CD4-positive, alpha-beta T cell (primary cell): ENCODE measurements around the gene ZBTB43. TPM values are rescaled to one million over a fixed set of nuclear protein-coding genes. Genes with fewer than 3 reads are reported as not detected.

ENCODE experiments used
- ATAC-seq: fragments of 200-7000 bp; cut with Tn5 transposase; one replicate; pipeline ENCODE4 v1.10.0; 2022; ENCODE audit warnings: mild to moderate bottlenecking; ENCODE audit not compliant: poor library complexity
- CTCF ChIA-PET: fragments of 350-600 bp; sonication (Branson Sonifier 250); formaldehyde crosslinking; loops from one replicate; lab custom pipeline; 2021; ENCODE audit warnings: antibody characterized with exemption, inconsistent platforms; lab: Charles Lee
- POLR2A ChIA-PET: fragments of 350-600 bp; sonication (Branson Sonifier 250); formaldehyde crosslinking; loops from one replicate; lab custom pipeline; 2021; ENCODE audit warnings: antibody characterized with exemption, inconsistent platforms; lab: Charles Lee
- DNase-seq, 14 experiments: peaks; one replicate each; pipeline ENCODE4 v3.0.0-alpha.2; 2013 to 2020; ENCODE audit warnings: mixed read lengths in 2 of 14
- H3K27ac ChIP-seq, 2 donors: one replicate each; pipeline versions ENCODE4 v1.5.1 to v1.7.0; 2013; ENCODE audit warnings: low read length in 2 of 2, low read depth in 1 of 2, mild to moderate bottlenecking in 1 of 2
- H3K27me3 ChIP-seq, 2 experiments: 1 replicate in 1 of 2; 2 replicates in 1 of 2; pipeline versions ENCODE4 v1.6.1 to v1.7.0; 2013; ENCODE audit warnings: low read length in 2 of 2, control low read depth in 1 of 2, mild to moderate bottlenecking in 1 of 2, moderate library complexity in 1 of 2; ENCODE audit not compliant: insufficient read depth in 2 of 2, control insufficient read depth in 1 of 2
- H3K36me3 ChIP-seq: one replicate; pipeline ENCODE4 v1.6.1; 2013; ENCODE audit warnings: low read length, control low read depth; ENCODE audit not compliant: insufficient read depth
- H3K4me1 ChIP-seq: one replicate; pipeline ENCODE4 v1.6.1; 2013; ENCODE audit warnings: low read length, control low read depth; ENCODE audit not compliant: insufficient read depth
- H3K4me3 ChIP-seq: one replicate; pipeline ENCODE4 v1.5.1; 2013; ENCODE audit warnings: mild to moderate bottlenecking, low read length, moderate library complexity
- H3K9me3 ChIP-seq, 2 experiments: 1 replicate in 1 of 2; 2 replicates in 1 of 2; pipeline versions ENCODE4 v1.6.1 to v1.7.0; 2013; ENCODE audit warnings: low read length in 2 of 2, mild to moderate bottlenecking in 2 of 2, control low read depth in 1 of 2, moderate library complexity in 1 of 2; ENCODE audit not compliant: control insufficient read depth in 1 of 2, insufficient read depth in 1 of 2
- H3K27ac Mint-ChIP-seq: one replicate; pipeline ENCODE4 v1.8.0; 2020; ENCODE audit warnings: mixed read lengths
- H3K27me3 Mint-ChIP-seq: one replicate; pipeline ENCODE4 v1.8.0; 2021; ENCODE audit warnings: mixed read lengths
- H3K36me3 Mint-ChIP-seq: one replicate; pipeline ENCODE4 v1.8.0; 2021; ENCODE audit warnings: low read depth, mixed read lengths
- H3K4me1 Mint-ChIP-seq: one replicate; pipeline ENCODE4 v1.8.0; 2021; ENCODE audit warnings: low read depth, mixed read lengths
- H3K4me3 Mint-ChIP-seq: one replicate; pipeline ENCODE4 v1.8.0; 2020; ENCODE audit warnings: mild to moderate bottlenecking, mixed read lengths
- H3K9me3 Mint-ChIP-seq: one replicate; pipeline ENCODE4 v1.8.0; 2020; ENCODE audit warnings: mixed read lengths
- intact Hi-C, 2 experiments: fragments of 100-400 bp; cut with DNase I in 1 of 2; cut with micrococcal nuclease in 1 of 2; formaldehyde crosslinking; loops; one replicate each; pipeline versions ENCODE4 v1.15.1 to v1.9.0; 2023 to 2025; cut with DNase I, micrococcal nuclease
- total RNA-seq, 174 experiments: library from RNA in 2 of 174; stranded (reverse) in 2 of 174; gene quantifications; one replicate each; pipeline ENCODE4 v1.2.3 and lab custom pipeline; 2021 to 2026
- TF ChIP-seq, protein P1 (sequence below): fragments of 200-600 bp; IDR thresholded peaks from one replicate; pipeline ENCODE4 v1.8.0; 2022; ENCODE audit warnings: antibody characterized with exemption, mild to moderate bottlenecking

Gene ZBTB43
- total RNA-seq, 2 experiments from 2014 or later, result 47.7 to 50.8 TPM

DNA sequence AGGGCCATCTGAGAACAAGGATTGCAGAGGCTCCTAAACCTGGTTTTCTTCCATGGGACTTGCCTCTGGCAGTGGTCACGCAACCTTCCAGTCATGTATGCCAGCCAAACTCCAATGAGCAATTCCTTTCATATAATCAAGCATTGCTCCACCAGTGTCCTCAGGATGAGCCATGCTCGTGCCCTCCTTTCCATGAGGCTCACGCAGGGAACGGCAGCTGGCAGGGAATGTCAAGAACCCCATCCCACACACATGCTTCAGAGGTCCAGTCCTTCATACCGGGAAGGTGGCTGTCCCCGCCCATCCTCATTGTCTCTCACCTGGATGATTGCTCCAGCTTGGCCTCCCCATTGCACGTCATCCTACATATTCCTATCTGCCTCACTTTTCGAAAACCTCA, 42.2 kb downstream of the ZBTB43 start:
- peaks cover 34% of the 10 kb centered on the region for H3K27me3 Mint-ChIP-seq
- no peak for ATAC-seq
- no peak overlapping the region for H3K27ac Mint-ChIP-seq
- ChIA-PET POLR2A (no interaction called here), CTCF (no interaction called here)
- no peaks in the 10 kb centered on the region for H3K9me3 Mint-ChIP-seq
- H3K4me3 Mint-ChIP-seq, result no peak overlapping the region
- H3K4me1 Mint-ChIP-seq, result no peaks in the 10 kb centered on the region
- intact Hi-C loops, result no loop called here
- Histone ChIP-seq H3K4me1 (no peaks in the 10 kb centered on the region), H3K27ac (no peak overlapping the region), H3K27me3 (peaks cover 4 to 9% of the 10 kb centered on the region in 2 experiments), H3K9me3 (no peaks in the 10 kb centered on the region), H3K36me3 (no peaks in the 10 kb centered on the region), H3K4me3 (no peak overlapping the region)
- TF ChIP-seq, protein P1, sequence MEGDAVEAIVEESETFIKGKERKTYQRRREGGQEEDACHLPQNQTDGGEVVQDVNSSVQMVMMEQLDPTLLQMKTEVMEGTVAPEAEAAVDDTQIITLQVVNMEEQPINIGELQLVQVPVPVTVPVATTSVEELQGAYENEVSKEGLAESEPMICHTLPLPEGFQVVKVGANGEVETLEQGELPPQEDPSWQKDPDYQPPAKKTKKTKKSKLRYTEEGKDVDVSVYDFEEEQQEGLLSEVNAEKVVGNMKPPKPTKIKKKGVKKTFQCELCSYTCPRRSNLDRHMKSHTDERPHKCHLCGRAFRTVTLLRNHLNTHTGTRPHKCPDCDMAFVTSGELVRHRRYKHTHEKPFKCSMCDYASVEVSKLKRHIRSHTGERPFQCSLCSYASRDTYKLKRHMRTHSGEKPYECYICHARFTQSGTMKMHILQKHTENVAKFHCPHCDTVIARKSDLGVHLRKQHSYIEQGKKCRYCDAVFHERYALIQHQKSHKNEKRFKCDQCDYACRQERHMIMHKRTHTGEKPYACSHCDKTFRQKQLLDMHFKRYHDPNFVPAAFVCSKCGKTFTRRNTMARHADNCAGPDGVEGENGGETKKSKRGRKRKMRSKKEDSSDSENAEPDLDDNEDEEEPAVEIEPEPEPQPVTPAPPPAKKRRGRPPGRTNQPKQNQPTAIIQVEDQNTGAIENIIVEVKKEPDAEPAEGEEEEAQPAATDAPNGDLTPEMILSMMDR, result no peak
- DNase-seq, result no peak
- H3K36me3 Mint-ChIP-seq, result no peaks in the 10 kb centered on the region

DNA sequence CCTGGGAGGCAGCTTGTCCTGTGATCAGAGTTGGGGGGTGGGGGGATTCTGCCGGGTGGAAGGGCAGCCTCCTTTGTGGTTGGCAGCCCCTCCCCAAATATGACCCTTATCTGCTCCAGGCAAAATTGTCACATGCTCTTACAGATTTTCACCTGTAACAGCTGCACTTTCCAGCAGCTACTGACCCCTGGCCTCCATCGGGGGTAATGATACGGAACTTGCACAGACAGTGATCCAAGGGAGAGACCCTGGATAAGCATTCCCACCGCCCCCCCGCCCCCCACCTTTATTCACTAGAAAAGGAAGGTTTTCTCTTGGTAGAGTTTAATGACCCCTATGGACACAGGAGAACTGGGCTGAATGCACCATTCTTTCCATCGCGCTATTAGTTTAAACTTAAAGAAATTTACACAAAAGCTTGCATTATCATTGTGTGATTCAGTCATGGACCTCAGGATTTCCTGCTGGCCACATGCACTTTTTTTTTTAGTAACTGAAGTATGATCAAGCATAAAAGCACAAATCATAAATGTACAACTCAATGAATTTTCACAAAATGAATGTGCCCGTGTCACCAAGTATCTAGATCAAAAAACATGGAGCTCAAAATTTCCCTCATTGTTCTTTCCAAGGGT, 44.9 kb downstream of the ZBTB43 start:
- H3K4me3 ChIP-seq, result no peak overlapping the region
- TF ChIP-seq, protein P1, result no peak
- CTCF ChIA-PET, result interaction anchor here (1.1 kb wide), 1 partner anchor 10 kb away, joined by 3 read pairs; the partner anchor contains the start of gene ZBTB34
- no peaks in the 10 kb centered on the region for H3K36me3 ChIP-seq
- H3K9me3 ChIP-seq, result no peaks in the 10 kb centered on the region
- intact Hi-C loops, result loop anchor here in 1 of 2 experiments (10.0 kb wide), 1 partner anchor 1105 kb away; the partner anchor contains the start of gene PBX3
- peaks cover 4 to 18% of the 10 kb centered on the region in 2 experiments for H3K27me3 ChIP-seq
- DNase-seq (no peak), ATAC-seq (no peak)
- Mint-ChIP-seq H3K36me3 (no peaks in the 10 kb centered on the region), H3K4me3 (no peak overlapping the region), H3K27me3 (peaks cover 53% of the 10 kb centered on the region), H3K4me1 (no peaks in the 10 kb centered on the region), H3K9me3 (no peaks in the 10 kb centered on the region), H3K27ac (no peak overlapping the region)
- H3K4me1 ChIP-seq, result no peaks in the 10 kb centered on the region
- POLR2A ChIA-PET, result no interaction called here
- no peak overlapping the region for H3K27ac ChIP-seq

DNA sequence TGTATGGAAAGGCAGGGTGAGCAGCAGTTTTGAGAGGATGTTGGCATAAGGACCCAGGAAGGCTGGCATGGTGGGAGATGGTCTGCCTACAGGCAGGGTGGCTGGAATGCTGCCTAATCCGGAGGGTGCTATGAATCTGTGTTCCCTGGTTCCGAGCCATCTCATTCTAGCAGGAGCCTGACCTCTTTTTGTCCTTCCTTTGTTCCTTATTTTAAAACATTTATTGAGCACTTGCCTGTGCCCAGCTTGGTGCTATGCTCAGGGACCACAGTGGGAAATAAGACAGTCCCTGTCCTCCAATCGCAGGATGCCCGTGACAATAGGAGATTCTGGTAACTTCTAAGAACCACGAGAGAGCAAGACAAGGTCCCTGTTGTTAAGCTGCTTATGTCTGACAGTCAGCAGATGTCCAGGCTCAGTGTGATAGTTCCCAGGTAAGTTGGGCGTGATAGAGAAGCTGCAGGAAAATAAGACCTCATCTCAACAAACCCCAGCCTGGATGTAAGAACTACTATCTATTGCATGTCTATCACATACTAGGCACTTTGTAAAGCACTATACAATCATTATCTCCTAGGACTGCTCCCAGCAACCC, 46.5 kb downstream of the ZBTB43 start:
- H3K4me3 Mint-ChIP-seq, result no peak overlapping the region
- DNase-seq (no peak), ATAC-seq (no peak)
- Histone ChIP-seq H3K27ac (no peak overlapping the region), H3K36me3 (no peaks in the 10 kb centered on the region), H3K4me1 (no peaks in the 10 kb centered on the region), H3K27me3 (peaks cover 4 to 20% of the 10 kb centered on the region in 2 experiments), H3K9me3 (no peaks in the 10 kb centered on the region), H3K4me3 (no peak overlapping the region)
- intact Hi-C loops, result loop anchor here in 1 of 2 experiments (10.0 kb wide), 1 partner anchor 1107 kb away; the partner anchor contains the start of gene PBX3
- POLR2A ChIA-PET, result no interaction called here
- CTCF ChIA-PET, result no interaction called here
- no peak overlapping the region for H3K27ac Mint-ChIP-seq
- H3K4me1 Mint-ChIP-seq, result no peaks in the 10 kb centered on the region
- TF ChIP-seq, protein P1, result no peak
- H3K9me3 Mint-ChIP-seq, result no peaks in the 10 kb centered on the region
- H3K36me3 Mint-ChIP-seq, result no peaks in the 10 kb centered on the region
- peaks cover 58% of the 10 kb centered on the region for H3K27me3 Mint-ChIP-seq
